HG03432 (cell line): ENCODE results near the gene ANAPC15.

Experiments
- ATAC-seq: cut with Tn5 transposase; IDR thresholded peaks from one replicate; pipeline ENCODE4 v1.9.1; 2021; ENCODE audit warnings: mild to moderate bottlenecking, moderate library complexity; ENCODE audit not compliant: unreplicated experiment

Gene ANAPC15

DNA sequence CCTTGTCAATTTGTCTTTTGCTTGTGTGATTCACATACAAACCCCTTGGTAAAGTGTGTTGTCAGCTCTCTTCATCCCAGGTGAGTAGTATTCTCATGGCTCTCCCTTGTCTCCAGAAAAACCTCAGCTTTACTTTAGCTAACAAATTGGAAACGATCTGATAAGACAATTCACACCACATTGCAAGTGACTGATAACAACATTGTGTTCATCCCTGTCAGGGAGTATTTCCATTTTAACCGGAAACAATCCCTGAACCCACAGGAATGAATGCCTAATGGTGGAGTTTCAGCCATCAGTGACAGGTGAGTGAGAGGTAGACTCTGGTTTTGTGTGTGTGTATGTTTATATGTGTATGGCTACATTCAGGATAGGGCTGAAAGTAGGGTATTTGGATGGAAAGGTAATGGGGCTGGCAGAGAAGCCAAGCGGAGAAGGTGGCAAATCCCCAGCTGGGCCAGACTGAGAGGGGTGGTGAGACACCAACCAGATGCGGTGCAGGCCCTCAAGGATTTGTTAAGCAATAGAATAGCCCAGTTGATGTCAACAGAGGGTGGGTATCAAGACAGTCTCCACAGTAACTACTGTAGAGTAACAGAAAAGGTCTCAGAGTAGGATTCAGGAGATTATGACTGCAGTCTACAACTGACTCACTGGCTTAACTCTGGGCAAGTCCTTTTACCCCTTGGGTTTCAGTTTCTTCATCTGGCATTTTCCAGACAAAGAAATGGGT is 24.3 kb downstream of the ANAPC15 start:
- no peak for ATAC-seq

DNA sequence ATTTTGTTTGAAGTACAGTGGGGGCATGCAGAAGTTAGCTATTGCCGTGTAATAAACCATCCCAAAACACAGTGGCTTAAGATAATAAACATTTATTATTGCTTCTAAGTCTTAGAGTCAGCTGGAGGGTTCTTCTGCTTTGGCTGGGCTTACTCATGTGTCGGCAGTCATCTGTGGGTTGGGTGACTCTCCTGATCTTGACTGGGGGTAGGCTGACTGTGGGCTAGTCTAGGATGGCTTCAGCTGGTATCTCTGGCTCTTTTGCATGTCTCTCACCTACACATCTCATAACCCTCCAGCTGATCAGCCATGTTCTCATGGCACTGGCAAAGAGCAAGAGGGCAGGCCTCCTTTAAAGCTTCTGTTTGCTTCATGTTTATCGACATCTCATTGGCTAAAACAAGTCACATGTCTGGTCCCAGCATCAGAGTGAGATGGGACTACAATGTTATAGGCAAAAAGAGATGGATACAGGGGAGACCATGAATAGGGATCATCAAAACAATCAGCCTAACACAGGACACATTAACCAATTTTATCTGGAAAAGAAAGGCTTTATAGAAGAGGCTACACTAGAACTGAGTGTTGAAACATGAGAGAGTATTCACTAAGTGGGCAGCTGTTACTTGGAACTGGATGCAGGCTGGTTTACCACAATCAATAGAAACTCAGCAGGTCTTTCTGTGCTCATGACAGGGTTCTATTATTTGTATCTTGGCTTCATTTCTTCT is 26.7 kb downstream of the ANAPC15 start:
- ATAC-seq: no peak

DNA sequence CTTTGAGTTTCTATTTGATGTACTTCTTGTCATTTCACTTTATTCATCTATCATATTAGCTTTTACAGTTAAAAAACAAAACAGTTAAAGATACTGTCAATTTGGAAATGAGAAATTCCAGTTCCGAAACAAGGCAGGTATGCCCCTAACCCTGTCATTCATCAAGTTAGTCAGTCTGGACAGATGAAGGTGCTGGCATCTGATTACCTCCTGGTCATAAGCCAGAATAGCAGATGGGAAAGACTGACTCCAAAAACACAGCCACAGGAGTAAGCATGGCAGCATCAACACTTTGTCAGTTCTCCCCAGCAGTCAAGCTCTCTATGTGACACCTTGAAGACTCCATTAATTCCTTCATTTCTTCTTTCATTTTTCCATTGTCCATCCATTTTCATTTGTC is 27.5 kb downstream of the ANAPC15 start:
- ATAC-seq: no peak

DNA sequence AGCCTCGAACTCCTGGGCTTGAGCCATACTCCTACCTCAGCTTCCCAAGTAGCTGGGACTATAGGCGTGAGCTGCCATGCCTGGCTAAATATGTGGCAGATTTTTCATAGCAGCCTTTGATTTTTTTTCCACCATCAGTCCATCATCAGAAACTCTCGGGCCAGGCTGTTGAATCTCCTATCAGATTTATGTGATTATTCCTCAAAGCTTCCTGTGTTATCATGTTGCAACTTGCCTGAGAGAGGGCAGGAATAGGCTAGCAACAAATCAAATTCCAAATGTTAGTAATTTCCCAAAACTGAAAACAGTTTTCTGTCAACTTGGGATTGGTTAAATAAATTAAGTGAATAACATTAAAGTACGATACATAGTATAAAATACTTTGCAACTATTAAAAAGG is 28.4 kb downstream of the ANAPC15 start:
- no peak for ATAC-seq

DNA sequence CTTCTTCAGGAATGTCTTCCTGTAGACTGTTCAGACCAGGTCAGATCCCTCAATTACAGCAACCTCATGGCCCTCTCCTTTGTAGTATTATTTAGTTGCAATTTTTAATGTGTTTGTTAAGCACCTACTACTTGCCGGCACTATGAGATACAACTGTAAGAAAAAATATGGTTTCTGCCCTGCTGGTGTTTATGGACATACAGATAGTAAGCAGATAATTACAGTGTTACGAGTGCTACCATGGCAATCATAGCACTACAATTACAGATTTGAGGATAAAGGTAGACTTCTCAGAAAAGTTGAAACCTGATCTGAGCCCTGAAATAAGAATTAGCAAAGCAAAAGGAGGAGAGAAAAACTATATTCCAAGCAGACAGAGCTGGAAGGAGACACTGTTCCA is 29.1 kb downstream of the ANAPC15 start:
- ATAC-seq: no peak

DNA sequence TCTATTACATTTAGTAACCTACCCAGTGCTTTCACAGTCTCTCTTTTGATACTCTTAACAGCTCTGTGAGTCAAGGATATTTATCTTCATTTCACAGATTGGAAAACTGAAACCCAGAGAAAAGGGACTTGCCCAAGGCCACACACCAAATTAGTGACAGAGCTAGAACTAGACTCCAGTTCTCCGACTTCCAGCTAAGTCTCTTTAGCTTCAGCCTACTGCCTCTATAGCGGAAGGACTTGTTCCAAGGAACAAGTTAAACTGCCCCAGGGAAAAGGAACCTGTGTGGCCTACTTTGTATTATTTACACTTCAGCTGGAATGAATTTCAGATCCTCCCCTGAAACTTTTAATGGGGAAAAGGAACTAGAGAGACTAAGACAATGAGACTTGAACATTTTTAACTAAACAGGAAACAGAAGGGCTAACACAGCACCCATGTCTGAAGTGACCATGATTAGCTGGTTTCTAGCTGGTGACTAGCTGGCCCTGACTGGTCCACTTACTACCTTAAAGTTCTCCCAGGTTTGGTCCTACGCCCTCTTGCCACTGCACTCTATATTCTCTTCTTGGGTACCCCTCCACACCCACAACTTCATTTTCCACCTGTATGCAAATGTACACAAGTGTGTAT is 30.6 kb downstream of the ANAPC15 start:
- ATAC-seq: no peak

DNA sequence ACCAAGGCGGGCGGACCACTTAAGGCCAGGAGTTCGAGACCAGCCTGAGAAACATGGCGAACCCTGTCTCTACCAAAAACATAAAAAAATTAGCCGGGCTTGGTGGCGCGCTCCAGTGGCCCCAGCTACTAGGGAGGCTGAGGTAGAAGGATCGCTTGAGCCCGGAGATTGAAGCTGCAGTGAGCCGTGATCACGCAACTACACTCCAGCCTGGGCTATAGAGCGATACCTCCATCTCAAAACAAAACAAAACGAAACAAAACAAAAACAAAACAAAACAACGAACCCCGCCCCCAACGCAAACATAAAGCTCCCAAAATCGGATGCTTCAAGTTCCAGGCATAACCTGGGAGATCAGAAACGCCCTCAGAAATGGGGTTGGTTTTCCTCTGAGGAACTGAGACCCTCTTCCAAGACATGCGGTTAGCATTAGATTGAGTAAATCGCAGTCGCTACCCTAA is 31.3 kb downstream of the ANAPC15 start:
- ATAC-seq: no peak

DNA sequence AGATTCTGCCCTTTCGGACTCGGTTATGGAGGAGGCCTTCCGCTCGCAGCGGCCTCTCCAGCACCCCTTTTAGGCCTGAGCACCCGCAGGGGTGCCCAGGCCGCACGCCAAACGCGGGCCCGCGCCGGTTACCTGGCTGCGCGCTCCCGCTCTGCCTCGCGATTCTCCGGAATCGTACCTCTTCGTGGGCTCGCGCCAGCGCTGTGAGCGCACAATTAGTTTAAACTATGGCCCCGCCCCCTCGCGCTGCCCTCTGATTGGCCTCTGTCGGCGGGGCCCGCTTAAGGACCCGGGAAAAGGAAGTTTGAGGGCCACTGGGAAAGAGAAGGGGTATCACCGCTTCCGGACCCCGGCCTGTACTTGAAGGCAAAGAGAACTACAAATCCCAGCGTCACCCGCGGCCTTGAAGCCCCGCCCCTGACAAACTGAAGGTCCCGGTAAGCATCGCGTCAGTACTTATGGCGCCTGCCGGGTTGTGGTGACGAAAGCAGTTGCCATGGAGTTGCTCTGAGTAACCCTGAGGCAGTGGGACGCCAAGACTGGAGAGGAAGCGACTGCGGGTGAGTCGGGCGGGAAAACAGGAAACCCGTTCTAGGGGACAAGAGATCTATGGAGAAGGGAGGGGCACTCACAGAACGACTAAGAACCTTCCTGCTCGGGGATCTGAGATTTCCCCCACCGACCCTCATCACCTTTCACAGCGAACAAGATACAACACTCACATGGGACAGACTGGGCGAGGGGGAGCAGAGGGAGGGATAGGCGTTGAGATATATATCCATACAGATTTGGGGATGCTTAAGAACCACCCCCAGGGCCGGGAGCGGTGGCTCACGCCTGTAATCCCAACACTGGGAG is 31.9 kb downstream of the ANAPC15 start, which contains the start of the genes LRRC51 and NUMA1:
Gene LRRC51, plus strand, starts transcription at position 525 of the 858 bp plus-strand sequence. CDS start 8,234 bp downstream, outside the sequence.
Gene NUMA1, minus strand, starts transcription at position 217 of the 858 bp plus-strand sequence. CDS start 44,599 bp downstream, outside the sequence.
- peak; percentile 92 for ATAC-seq

DNA sequence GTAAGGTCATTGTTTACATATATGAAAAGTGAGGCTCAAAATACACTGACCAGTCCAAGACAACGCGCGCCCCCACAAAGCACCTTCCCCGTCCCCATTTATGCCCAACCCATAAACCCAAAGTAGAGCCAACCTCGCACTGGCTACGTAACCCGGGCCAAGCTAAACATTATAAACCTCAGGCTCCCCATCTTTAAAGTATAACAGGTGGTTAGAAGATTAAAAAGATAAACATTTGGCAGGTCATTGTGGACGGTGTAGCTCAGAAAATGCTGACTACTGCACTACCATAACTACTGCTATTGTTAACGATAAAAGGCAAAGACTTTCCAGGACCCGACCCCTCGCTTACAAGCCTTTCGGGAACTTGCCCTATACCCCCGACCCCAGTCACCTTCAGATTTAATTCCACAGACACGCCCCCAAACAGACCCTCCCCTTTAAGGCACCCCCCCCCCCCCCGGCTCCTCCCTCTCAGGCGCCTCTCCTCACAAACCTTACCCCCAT is 32.6 kb downstream of the ANAPC15 start:
- no peak for ATAC-seq

DNA sequence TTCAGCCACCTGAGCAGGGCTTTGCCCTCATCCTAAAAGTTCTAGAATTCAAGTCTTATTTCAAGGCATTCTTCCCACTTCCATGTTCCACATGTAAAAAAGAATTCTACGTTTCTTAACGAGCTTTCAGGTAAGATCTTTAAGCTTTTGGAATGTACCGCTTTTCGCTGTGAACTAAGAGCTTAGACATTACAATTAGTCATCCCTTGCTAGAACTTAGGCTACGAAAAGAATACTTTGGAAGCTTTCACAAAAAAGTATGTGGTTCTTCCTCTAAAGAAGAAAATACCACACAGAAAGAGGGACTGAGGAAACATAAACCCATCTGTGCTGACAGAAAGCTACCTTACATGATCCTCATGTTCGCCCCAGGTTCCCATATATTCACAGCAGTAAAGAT is 34.0 kb downstream of the ANAPC15 start:
- no peak for ATAC-seq

DNA sequence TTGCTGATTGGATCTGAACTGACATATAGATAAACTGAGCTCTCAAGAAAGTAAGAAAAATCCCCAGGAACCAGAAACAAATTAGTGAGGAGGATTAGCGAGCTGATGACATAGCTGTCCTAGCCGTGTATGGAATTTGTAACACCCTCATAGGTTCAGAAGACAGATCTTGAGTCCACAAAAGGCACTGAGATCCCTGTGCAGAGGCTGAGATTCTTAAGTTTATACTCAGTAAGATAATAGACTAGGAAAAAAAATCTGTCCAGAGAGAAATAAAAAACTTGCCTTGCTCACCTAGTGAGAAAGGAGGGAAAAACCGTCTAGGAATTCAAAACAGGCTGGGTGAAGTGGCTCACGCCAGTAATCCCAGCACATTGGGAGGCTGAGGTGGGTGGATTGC is 36.7 kb downstream of the ANAPC15 start:
- ATAC-seq: no peak

DNA sequence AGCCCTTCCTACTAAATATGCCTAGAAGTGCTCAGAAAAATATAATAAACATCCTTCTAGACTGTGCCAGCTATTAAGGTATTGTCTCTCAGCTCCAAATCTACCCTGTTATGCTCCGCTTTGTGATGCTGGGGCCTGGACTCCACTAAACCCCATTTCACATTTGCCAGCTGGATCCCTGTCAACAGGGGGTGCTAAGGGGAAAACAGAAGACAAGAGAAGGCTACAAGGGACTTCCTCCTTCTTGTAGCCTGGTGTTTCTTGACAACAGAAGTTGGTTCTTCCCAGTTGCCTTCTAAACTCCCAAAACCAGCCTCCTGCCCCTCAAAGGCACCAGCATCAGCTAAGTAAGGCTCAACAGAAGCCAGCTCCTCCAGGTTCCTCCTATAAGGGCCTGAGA is 37.4 kb downstream of the ANAPC15 start:
- ATAC-seq: no peak

DNA sequence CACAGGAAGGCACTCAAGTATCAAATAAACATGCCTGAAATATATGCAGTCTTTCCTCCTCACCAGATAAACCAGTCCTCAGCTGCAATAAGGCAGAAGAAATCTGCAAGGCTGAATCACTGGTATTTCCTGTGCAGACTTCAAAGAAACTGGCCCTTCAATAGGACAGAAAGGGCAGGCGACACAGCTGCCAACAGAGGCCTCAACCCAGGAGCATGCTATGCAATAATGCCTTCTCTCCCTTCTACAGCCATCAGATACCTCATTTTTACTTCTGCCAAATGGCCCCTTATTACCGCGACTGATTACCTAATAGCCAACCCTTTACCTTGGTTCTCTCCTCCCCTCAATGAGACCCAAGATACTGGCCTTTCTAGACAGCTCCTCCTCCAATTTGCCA is 40.1 kb downstream of the ANAPC15 start:
- no peak for ATAC-seq

DNA sequence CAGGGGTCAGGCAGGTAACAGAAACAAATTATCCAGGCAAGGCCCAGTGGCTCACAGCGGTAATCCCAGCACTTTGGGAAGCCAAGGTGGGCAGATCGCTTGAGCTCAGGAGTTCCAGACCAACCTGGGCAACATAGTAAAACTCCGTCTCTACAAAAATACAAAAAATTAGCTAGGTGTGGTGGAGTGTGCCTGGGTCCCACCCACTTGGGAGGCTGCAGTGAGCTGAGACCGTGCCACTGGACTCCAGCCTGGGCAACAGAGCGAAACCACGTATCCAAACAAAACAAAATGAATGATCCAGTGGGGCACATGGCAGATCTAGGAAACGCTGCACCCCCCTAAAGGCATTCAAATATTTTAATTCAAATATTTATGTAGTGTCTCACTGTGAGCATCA is 42.0 kb downstream of the ANAPC15 start:
- no peak for ATAC-seq

DNA sequence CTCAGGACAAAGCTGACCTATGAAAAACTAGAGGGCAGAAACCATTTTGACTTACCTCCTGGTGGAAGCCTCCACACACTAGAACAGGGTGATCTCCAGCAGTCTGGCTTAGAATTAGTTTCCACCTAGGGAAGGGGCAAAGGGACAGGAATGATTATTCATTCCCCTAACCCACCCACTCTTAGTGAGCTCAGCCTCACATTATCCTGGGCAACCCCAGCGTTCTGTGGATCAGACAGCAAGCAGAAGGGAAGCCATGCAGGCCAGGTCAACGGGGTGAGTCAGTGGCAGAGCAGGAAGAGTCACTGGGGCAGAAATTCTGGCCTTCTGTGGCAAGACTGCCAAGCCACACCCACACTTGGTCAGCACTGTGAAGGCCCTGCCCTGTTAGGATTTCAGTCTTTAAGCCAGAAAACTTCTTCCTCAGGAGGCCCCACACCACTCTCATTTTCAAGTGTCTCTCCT is 42.7 kb downstream of the ANAPC15 start:
- ATAC-seq: peak; percentile 75

DNA sequence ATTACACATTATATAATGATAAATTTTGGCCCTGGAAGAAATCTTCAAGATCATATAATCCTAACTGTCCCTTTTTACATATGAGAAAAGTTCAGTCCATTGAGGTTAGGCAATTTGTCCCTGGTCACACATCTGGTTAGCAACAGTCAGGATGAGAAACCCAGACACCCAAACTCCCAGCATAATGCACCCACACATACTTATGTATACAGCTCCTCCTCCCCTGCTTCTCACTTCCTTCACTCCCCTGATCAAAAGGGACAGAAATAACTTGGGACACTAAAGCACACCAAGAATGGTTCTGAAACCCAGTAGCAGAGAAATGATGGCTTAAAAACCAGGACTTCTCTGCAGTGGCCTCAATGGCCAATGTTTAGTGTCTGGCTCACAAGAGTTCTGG is 43.3 kb downstream of the ANAPC15 start:
- ATAC-seq: no peak

DNA sequence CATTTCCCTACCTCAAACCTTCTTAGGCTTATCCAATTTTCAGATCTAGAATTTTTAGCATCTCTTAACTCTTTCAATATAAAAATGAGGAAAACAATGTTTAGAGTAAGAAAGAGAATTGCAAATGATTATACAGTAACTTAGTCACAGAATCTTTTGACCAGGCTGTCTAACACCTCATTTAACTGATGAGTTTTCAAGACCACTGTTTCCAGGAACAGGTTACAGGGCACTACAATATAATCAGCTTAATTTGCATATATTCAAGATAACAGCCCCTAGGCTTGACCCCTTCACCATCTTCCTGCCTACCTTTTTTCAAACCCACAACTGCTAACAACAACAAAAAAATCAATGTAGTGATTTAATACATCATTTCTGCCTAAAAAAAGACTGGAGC is 44.8 kb downstream of the ANAPC15 start:
- ATAC-seq: no peak

DNA sequence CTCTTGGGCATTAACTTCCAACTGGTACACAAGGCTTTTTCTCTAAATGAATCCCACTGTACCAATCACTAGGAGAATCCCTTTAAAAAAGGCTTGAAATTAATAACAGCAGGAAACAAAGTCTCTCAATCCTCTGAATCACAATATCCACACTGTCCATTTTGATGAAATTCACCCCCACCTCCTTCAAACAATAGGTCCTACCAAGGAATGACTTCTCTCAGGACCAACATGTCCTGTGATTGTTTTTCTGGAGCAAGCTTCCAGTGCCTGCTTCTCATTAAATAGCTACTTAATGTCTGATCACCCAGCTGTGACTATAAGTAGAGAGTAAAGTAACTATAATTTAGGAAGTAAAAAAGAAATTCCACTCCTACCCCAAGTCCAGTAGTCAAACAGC is 45.2 kb downstream of the ANAPC15 start:
- ATAC-seq: no peak

DNA sequence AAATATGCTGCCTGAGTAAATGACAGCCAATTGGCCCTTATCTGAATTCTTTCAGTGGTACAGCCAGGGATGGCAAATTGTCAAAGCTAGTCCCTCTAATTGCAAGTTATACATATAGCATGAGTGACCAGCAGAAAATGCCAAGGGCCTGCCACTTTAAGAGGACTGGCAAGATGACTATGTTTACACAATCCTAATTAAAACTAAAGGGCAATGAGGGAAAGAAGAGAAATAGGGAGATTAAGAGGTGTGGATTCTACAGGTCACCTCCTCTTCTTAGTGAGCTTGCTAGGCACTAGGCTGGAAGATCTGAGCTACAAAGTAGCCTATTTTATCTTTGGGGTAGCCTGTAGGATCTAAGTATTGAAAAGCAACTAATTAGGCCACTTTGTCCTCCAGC is 45.6 kb downstream of the ANAPC15 start:
- ATAC-seq: no peak

DNA sequence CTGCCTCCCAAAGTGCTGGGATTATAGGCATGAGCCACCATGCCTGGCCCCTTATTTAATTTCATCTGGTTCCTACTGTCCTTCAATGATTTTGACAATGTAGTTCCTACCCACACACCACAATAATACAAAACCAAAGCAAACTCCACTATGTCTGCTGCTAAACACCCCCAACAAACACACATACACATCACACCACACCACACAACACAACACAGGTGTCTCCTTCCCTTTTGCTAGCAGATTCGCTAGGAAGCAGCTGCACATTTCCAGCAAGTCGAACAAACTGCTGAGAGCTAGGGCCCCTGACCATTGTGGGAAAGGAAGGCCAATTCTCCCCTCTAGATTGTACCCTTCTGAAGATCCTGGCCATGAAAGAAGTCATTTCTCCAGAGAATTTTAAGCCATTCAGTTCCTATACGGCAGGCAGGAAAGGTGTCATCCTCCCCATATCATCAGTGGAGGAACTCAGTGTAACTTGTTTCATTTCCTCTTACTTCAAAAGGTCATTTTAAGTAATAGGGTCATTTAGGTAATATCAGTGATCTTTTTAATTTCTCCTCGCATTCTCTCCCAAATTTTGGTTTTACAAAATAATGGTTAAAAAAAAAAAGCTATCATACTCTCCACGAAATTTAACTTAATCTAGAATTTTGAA is 50.6 kb downstream of the ANAPC15 start:
- no peak for ATAC-seq
